IPS-11a (cell line): ENCODE measurements around the gene RPS28.

Source experiments
- H3K4me3 ChIP-seq: one replicate; pipeline ENCODE4 v1.5.1; 2013; ENCODE audit warnings: low read depth, low read length, control low read depth

RPS28 gene

GRCh38 chr19:8370176-8371010 is 49.1 kb downstream of the RPS28 start:
- H3K4me3 ChIP-seq, result no peak overlapping the region

GRCh38 chr19:8371011-8371804 is 49.9 kb downstream of the RPS28 start:
- no peak overlapping the region for H3K4me3 ChIP-seq
